GM23248 (cell line): ENCODE measurements around the gene RABL6.

ENCODE experiments used
- EZH2 ChIP-seq: fragments of 200-600 bp; sonication (generic); IDR thresholded peaks from 2 replicates; pipeline ENCODE4 v1.6.1; 2018; ENCODE audit warnings: antibody characterized with exemption, mild to moderate bottlenecking; ENCODE audit not compliant: insufficient read depth, poor library complexity, severe bottlenecking
- EZH2phosphoT487 ChIP-seq: fragments of 200-600 bp; sonication (generic); IDR thresholded peaks from 2 replicates; pipeline ENCODE4 v1.6.1; 2018; ENCODE audit warnings: antibody characterized with exemption, moderate library complexity, mild to moderate bottlenecking, low read depth; ENCODE audit not compliant: insufficient read depth

DNA sequence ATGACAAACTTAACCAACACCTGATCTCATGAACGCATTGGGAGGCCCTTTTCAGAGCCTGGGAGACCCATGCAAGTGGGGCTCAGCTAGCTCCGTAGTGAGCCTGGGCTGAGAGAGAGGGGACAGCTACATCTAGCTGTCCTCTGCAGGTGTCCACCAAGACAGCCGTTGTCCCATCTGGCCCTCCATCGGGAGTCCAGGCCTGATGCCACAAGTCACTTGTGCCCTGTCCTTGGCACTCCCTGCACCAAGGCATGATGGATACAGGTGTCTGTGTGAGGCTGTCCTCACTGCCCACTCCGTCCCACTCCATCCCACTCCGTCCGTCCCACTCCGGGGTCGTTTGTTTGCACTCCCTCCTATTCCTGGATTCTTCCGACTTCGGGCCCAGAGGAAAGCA lies 60.9 kb downstream of the RABL6 start:
- TF ChIP-seq EZH2 (no peak), EZH2phosphoT487 (no peak)
